Measurements from ENCODE around the gene RPS18. TPM values are rescaled to one million over a fixed set of nuclear protein-coding genes. Genes with fewer than 3 reads are reported as not detected.
A peak's percentile ranks its signal among the peaks of the same experiment; 100 is the strongest.

The RPS18 gene
- total and polyA plus RNA-seq, 9 of the 15 experiments (the other 6 are each of a cell fraction or from before 2014, with no cell fraction given) = 5,023 to 17,516 (median 8,131) TPM

DNA sequence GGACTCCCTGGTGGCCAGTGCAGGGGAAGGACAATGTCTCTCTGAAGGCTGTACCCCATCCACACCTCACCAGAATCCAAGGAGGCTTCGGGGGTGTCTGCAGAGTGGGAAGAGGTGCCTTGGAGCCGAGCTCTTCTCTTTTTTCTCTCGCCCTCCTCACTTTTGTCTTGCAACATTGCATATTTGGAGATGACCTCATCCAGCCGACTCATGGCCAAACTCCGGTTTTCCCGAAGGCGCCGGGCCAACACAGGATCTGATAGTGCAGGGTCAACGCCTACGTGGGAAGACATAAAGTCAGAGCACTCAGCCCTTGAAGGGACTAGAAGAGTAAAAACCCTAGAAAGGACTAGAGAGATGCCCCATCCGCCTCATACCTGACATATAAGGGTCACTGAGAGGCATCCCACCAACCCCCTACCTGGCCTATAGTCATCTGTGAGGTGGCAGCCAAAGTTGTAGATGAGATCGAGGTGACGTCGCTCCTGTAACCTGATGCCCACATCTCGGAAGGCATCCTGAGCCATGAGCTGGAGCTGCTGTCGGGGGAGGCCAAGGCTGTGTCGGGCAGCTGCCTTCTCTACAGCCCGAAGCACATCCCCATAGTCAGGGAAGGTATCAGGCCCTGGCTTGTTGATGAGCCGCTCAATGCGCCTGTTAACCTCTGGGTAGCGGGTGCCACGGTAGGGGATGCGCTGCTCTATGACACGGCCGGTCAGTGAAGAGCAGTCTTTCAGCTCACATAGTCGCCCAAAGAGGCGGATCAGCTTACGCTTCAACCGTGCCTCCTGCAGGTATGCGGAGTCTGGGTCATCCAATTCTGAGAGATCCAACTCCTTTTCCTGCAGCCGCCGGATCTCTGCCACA lies 48.7 kb downstream of the RPS18 start (continued):
- TF ChIP-seq RBM25 (IDR thresholded peaks at IDR 0.05; ENCODE audit: low read depth, low read length, severe bottlenecking) = no peak
- TF ChIP-seq JUND (IDR thresholded peaks at IDR 0.05; ENCODE audit: borderline replicate concordance, low read depth, low read length) = peak; percentile 94
- peak; percentile 86 for TF ChIP-seq JUND (tag; IDR thresholded peaks at IDR 0.05; ENCODE audit: borderline replicate concordance, low read depth, low read length)
- TF ChIP-seq, protein P1, sequence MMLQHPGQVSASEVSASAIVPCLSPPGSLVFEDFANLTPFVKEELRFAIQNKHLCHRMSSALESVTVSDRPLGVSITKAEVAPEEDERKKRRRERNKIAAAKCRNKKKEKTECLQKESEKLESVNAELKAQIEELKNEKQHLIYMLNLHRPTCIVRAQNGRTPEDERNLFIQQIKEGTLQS (IDR thresholded peaks at IDR 0.05) = peak; percentile 96
- TF ChIP-seq, protein P1 (CRISPR knock-in tag; conservative IDR thresholded peaks at IDR 0.05) = peak; percentile 85
- TF ChIP-seq TCFL5 (CRISPR knock-in tag; conservative IDR thresholded peaks at IDR 0.05) = no peak
- TF ChIP-seq, protein P2, sequence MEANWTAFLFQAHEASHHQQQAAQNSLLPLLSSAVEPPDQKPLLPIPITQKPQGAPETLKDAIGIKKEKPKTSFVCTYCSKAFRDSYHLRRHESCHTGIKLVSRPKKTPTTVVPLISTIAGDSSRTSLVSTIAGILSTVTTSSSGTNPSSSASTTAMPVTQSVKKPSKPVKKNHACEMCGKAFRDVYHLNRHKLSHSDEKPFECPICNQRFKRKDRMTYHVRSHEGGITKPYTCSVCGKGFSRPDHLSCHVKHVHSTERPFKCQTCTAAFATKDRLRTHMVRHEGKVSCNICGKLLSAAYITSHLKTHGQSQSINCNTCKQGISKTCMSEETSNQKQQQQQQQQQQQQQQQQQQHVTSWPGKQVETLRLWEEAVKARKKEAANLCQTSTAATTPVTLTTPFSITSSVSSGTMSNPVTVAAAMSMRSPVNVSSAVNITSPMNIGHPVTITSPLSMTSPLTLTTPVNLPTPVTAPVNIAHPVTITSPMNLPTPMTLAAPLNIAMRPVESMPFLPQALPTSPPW (CRISPR knock-in tag; IDR thresholded peaks at IDR 0.05) = 0 out of 2 replicates have a peak, but pooled peaks have one; percentile 18
- TF ChIP-seq ZNF253 (CRISPR knock-in tag; conservative IDR thresholded peaks at IDR 0.05) = no peak
- TF ChIP-seq, protein P3, sequence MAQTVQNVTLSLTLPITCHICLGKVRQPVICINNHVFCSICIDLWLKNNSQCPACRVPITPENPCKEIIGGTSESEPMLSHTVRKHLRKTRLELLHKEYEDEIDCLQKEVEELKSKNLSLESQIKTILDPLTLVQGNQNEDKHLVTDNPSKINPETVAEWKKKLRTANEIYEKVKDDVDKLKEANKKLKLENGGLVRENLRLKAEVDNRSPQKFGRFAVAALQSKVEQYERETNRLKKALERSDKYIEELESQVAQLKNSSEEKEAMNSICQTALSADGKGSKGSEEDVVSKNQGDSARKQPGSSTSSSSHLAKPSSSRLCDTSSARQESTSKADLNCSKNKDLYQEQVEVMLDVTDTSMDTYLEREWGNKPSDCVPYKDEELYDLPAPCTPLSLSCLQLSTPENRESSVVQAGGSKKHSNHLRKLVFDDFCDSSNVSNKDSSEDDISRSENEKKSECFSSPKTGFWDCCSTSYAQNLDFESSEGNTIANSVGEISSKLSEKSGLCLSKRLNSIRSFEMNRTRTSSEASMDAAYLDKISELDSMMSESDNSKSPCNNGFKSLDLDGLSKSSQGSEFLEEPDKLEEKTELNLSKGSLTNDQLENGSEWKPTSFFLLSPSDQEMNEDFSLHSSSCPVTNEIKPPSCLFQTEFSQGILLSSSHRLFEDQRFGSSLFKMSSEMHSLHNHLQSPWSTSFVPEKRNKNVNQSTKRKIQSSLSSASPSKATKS (CRISPR knock-in tag; IDR thresholded peaks at IDR 0.05) = no peak
- peak; percentile 58 for TF ChIP-seq NFIC (IDR thresholded peaks at IDR 0.05)
- TF ChIP-seq NRF1 (conservative IDR thresholded peaks at IDR 0.05 in 1 of 2, IDR thresholded peaks at IDR 0.05 in 1 of 2) = peak in 1 of 2 experiments; percentile 16; a peak in 1 of 4 replicates
- TF ChIP-seq SAFB2 (IDR thresholded peaks at IDR 0.05; ENCODE audit: borderline replicate concordance, low read depth, low read length, severe bottlenecking) = no peak
- 0 out of 2 replicates have a peak, but pooled peaks have one; percentile 28 for TF ChIP-seq POLR2G (IDR thresholded peaks at IDR 0.05; ENCODE audit: low read depth, low read length)
- no peak for TF ChIP-seq ZNF445 (CRISPR knock-in tag; IDR thresholded peaks at IDR 0.05; ENCODE audit: low read depth)

All from K562 (cell line).